Breast epithelium (tissue), 4 donors: ENCODE measurements around the gene FETUB. TPM values are rescaled to one million over a fixed set of nuclear protein-coding genes. Genes with fewer than 3 reads are reported as not detected.
A peak's percentile ranks its signal among the peaks of the same experiment; 100 is the strongest.

Source experiments
- DNase-seq, 2 donors: peaks; one replicate each; pipeline ENCODE4 v3.0.0-alpha.2; 2019; ENCODE audit warnings: low spot score in 2 of 2
- H3K27ac ChIP-seq, 2 donors: fragments of 200-600 bp; sonication (generic) in 1 of 2; one replicate each; pipeline ENCODE4 v1.5.1; 2016 to 2019; ENCODE audit warnings: mild to moderate bottlenecking in 1 of 2
- H3K27me3 ChIP-seq, 2 donors: fragments of 200-600 bp; sonication (generic) in 1 of 2; one replicate each; pipeline versions ENCODE4 v1.5.1 to v1.6.0; 2017 to 2019; ENCODE audit warnings: control low read depth in 1 of 2, mild to moderate bottlenecking in 1 of 2
- H3K36me3 ChIP-seq: fragments of 200-600 bp; one replicate; pipeline ENCODE4 v1.5.1; 2019
- H3K4me1 ChIP-seq, 2 donors: fragments of 200-600 bp; sonication (generic); one replicate each; pipeline ENCODE4 v1.5.1; 2016 to 2019; ENCODE audit warnings: control low read depth in 1 of 2
- H3K4me3 ChIP-seq, 3 donors: fragments of 200-600 bp; sonication (generic); 1 replicate in 2 of 3; 2 replicates in 1 of 3; pipeline ENCODE4 v1.5.1; 2016 to 2019; ENCODE audit warnings: mild to moderate bottlenecking in 3 of 3, moderate library complexity in 2 of 3
- H3K9me3 ChIP-seq, 2 donors: fragments of 200-600 bp; sonication (generic) in 1 of 2; one replicate each; pipeline ENCODE4 v1.5.1; 2016 to 2019; ENCODE audit warnings: control low read depth in 1 of 2
- POLR2A ChIP-seq: fragments of 450-650 bp; IDR thresholded peaks from one replicate; pipeline ENCODE4 v1.6.1; 2016; ENCODE audit warnings: antibody characterized with exemption, mild to moderate bottlenecking, moderate library complexity
- POLR2AphosphoS5 ChIP-seq, 3 donors: sonication (generic); formaldehyde crosslinking; IDR thresholded peaks; one replicate each; pipeline ENCODE4 v1.6.1; 2017; ENCODE audit warnings: antibody characterized with exemption in 3 of 3
- intact Hi-C: fragments of 100-400 bp; cut with DNase I; formaldehyde crosslinking; loops from one replicate; pipeline ENCODE4 v1.15.1; 2023; ENCODE audit warnings: low total_unique reads
- total RNA-seq, 3 donors: library from RNA; depleted of rRNA; stranded (reverse); fragments of >200 nt; gene quantifications; one replicate each; pipeline ENCODE4 v1.1.0, GENCODE V29; 2016
- TF ChIP-seq, protein P1 (sequence below), 3 donors: fragments of 450-650 bp; IDR thresholded peaks; one replicate each; pipeline ENCODE4 v1.5.1; 2016 to 2017; ENCODE audit warnings: antibody characterized with exemption in 3 of 3, mild to moderate bottlenecking in 3 of 3, moderate library complexity in 3 of 3

The FETUB gene
- total RNA-seq, 3 donors from 2014 or later = not detected

DNA sequence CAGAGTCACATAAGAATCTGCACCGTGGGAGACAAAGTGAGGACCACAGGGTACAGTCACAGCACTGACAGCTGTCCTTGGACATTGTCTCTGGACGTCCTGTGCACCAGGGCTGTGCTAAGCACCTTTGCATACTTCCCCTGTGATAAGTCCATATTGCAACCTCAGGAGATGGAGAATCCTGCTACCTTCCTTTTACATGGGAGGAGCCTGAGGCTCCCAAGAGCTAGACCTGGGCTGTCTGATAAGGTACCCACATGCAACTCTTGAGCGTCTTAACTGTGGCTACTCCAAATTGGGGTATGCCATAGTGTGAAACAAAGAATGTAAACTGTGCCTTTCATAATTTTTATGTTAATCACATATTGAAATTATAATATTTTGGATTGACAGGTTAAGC is 2.5 kb upstream of the FETUB start:
- H3K4me3 ChIP-seq = no peak overlapping the region
- H3K27me3 ChIP-seq = no peaks in the 10 kb centered on the region
- no peaks in the 10 kb centered on the region for H3K36me3 ChIP-seq
- H3K4me1 ChIP-seq = peaks cover 0 to 6% of the 10 kb centered on the region in 2 donors
- DNase-seq = no peak
- no peaks in the 10 kb centered on the region for H3K9me3 ChIP-seq
- intact Hi-C loops = no loop called here
- TF ChIP-seq, protein P1, sequence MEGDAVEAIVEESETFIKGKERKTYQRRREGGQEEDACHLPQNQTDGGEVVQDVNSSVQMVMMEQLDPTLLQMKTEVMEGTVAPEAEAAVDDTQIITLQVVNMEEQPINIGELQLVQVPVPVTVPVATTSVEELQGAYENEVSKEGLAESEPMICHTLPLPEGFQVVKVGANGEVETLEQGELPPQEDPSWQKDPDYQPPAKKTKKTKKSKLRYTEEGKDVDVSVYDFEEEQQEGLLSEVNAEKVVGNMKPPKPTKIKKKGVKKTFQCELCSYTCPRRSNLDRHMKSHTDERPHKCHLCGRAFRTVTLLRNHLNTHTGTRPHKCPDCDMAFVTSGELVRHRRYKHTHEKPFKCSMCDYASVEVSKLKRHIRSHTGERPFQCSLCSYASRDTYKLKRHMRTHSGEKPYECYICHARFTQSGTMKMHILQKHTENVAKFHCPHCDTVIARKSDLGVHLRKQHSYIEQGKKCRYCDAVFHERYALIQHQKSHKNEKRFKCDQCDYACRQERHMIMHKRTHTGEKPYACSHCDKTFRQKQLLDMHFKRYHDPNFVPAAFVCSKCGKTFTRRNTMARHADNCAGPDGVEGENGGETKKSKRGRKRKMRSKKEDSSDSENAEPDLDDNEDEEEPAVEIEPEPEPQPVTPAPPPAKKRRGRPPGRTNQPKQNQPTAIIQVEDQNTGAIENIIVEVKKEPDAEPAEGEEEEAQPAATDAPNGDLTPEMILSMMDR (IDR thresholded peaks at IDR 0.05) = no peak
- TF ChIP-seq POLR2A (no peak), POLR2AphosphoS5 (IDR thresholded peaks at IDR 0.05) (no peak)
- no peak overlapping the region for H3K27ac ChIP-seq

DNA sequence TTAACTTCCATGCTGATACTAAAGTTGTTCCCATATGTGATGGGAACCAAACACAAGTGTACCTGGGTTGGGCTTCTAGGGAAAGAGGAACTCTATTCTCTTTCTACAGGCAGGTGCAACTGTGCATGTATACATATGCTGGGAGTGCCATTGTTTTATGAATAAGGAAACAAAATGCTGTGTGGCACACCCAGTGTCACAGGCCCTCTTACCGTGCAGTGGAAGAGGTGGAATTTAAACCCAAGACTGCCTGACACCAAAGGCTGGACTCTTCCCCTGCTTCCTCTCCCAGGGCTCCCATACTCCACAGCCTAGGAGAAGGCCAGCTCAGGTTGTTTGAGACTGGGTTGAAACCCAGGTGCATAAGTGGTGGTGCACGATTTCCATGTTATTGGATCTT is 1.9 kb upstream of the FETUB start:
- intact Hi-C loops = no loop called here
- DNase-seq = no peak
- no peak overlapping the region for H3K4me3 ChIP-seq
- TF ChIP-seq POLR2AphosphoS5 (IDR thresholded peaks at IDR 0.05) = no peak
- TF ChIP-seq, protein P1 (IDR thresholded peaks at IDR 0.05) = no peak
- no peak for TF ChIP-seq POLR2A
- H3K4me1 ChIP-seq = peaks cover 0 to 6% of the 10 kb centered on the region in 2 donors
- no peaks in the 10 kb centered on the region for H3K36me3 ChIP-seq
- H3K27me3 ChIP-seq = no peaks in the 10 kb centered on the region
- no peak overlapping the region for H3K27ac ChIP-seq
- no peaks in the 10 kb centered on the region for H3K9me3 ChIP-seq

DNA sequence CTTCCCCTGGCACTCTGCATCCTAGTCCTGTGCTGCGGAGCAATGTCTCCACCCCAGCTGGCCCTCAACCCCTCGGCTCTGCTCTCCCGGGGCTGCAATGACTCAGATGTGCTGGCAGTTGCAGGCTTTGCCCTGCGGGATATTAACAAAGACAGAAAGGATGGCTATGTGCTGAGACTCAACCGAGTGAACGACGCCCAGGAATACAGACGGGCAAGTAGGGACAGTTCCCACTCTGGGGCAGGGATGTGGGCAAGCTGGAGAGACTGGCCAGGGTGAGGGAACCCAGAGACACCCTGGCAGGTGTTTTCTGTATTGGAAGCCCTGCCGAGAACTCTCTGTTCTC is 247 bp downstream of the FETUB start:
- TF ChIP-seq POLR2AphosphoS5 (IDR thresholded peaks at IDR 0.05) (no peak), POLR2A (no peak)
- TF ChIP-seq, protein P1 (IDR thresholded peaks at IDR 0.05) = no peak
- Histone ChIP-seq H3K4me3 (no peak overlapping the region), H3K27ac (peak overlapping the region; percentile 68 to 74), H3K4me1 (peaks cover 0 to 13% of the 10 kb centered on the region in 2 donors), H3K27me3 (no peaks in the 10 kb centered on the region), H3K9me3 (no peaks in the 10 kb centered on the region), H3K36me3 (no peaks in the 10 kb centered on the region)
- DNase-seq = peak; percentile 57 to 86
- intact Hi-C loops = no loop called here

DNA sequence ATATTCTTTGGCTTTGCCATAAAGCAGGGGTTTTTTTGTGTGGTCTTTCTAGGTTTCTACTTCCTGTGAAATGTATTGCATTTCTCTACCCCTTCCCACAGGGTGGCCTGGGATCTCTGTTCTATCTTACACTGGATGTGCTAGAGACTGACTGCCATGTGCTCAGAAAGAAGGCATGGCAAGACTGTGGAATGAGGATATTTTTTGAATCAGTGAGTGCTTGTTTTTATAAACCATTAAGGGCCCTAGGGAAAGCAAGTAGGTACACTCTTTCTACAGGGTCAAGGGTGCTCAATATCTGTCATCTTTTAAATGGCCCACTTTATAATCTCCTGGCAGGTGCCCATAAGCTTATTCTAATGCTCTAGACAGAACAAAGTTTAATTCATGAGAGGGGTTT is 730 bp downstream of the FETUB start:
- intact Hi-C loops = no loop called here
- Histone ChIP-seq H3K9me3 (no peaks in the 10 kb centered on the region), H3K27ac (peak overlapping the region; percentile 68 to 74), H3K27me3 (no peaks in the 10 kb centered on the region), H3K4me3 (no peak overlapping the region), H3K4me1 (peaks cover 0 to 13% of the 10 kb centered on the region in 2 donors), H3K36me3 (no peaks in the 10 kb centered on the region)
- DNase-seq = no peak
- TF ChIP-seq POLR2A (no peak), POLR2AphosphoS5 (IDR thresholded peaks at IDR 0.05) (no peak)
- TF ChIP-seq, protein P1 (IDR thresholded peaks at IDR 0.05) = no peak

DNA sequence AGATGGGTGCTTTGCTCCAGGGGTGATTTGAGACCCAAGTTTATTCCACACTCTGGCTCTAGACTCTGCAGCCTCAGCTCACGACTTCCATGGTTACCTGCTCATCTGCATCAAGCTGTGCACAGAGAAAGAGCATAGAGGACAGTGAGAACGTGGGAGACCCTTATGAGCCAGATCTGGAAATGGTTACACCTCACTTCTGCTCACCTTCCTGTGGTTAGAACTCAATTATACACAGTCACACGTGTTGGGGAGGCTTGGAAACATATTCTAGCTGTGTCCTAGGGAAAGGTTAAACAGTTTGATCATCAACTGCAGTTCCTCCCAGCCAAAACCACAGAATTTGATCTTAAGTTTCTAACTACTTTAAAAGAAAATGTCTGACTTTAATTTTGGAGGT is 1.8 kb downstream of the FETUB start:
- Histone ChIP-seq H3K27me3 (no peaks in the 10 kb centered on the region), H3K4me3 (no peak overlapping the region), H3K4me1 (peaks cover 0 to 13% of the 10 kb centered on the region in 2 donors), H3K9me3 (no peaks in the 10 kb centered on the region), H3K36me3 (no peaks in the 10 kb centered on the region), H3K27ac (peak overlapping the region; percentile 68 to 74)
- TF ChIP-seq POLR2A (no peak), POLR2AphosphoS5 (IDR thresholded peaks at IDR 0.05) (no peak)
- TF ChIP-seq, protein P1 (IDR thresholded peaks at IDR 0.05) = no peak
- intact Hi-C loops = no loop called here
- DNase-seq = no peak
